Measurements from ENCODE around the gene APOA5. TPM values are rescaled to one million over a fixed set of nuclear protein-coding genes. Genes with fewer than 3 reads are reported as not detected.

APOA5 gene
- total RNA-seq, 5 donors from 2014 or later (not counting 1 experiment from before 2014, with no cell fraction given): 0.19 to 0.85 TPM; not detected in 3

DNA sequence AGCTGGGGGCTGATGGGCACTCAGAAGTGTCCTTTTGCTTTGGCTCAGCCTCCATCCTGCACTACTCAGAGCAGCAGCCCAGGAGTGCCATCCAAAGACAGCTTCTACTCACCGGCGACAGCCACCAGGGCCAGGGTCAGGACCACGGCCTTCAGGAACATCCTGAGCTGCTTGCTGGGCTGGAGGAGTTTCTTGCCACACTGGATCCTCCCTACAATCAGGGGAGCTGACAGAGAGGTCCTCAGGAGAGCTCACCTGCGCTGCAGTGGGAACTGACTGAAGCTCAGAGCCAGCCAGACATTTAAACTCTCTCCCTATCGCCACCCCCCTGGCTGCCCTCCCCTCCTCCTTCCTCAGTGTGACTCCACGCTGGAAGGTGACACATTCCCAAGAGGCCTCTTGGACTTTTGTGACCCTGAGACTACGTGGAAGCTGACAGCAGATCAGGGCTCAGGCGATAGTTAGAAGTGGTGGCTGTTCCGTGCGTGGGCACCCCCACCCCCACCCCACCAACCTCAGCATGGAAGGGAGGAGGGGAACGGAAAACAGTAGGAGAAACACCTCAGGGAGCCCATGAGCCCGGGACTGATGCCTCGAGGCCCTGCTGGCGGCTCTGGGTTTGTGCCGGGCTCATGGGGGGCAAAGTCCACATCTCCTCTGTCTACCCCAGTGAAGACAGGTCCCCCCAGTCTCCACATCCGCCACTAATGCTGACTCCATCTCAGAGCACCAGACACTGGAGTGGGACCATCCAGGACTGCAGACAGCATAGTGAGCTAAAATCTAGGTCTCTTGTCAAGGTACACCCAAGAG is 31.6 kb upstream of the APOA5 start, which contains the start of gene APOA4:
Gene APOA4, minus strand, starts transcription at position 274 of the 813 bp plus-strand sequence. Its CDS starts 113 bp downstream, at position 161.
- H3K27ac Mint-ChIP-seq: no peak within 1 kb of the TSS
- ATAC-seq (replicated peaks in 1 of 4): no peak
- WGBS (ENCODE audit: insufficient coverage): 73% methylated on average over 7 of the region's 16 CpGs

GRCh38 chr11:116822575-116822974 is 30.9 kb upstream of the APOA5 start:
- Mint-ChIP-seq H3K27ac (no peak overlapping the region), H3K27me3 (no peaks in the 10 kb centered on the region), H3K4me3 (no peak overlapping the region), H3K9me3 (no peaks in the 10 kb centered on the region), H3K36me3 (no peaks in the 10 kb centered on the region), H3K4me1 (no peaks in the 10 kb centered on the region)
- DNase-seq (no peak), ATAC-seq (replicated peaks in 1 of 4) (no peak)
- 76% methylated on average over 4 of the region's 5 CpGs for WGBS (ENCODE audit: insufficient coverage)
- ChIA-PET POLR2A (no interaction called here), CTCF (interaction anchor here in 1 of 2 donors (0.6 kb wide), 1 partner anchor 34 kb away, joined by 3 read pairs; no protein-coding TSS in a partner anchor)
- H3K27me3 ChIP-seq (replicated peaks in 1 of 2; ENCODE audit: control insufficient read depth in 2 of 2, extremely low read depth in 1 of 2, insufficient read depth in 2 of 2, low read length in 1 of 2): peaks cover 0 to 3% of the 10 kb centered on the region in 2 experiments
- no peaks in the 10 kb centered on the region for H3K9me3 ChIP-seq
- H3K27ac ChIP-seq (ENCODE audit: low read length): no peak overlapping the region
- no peak overlapping the region for H3K4me3 ChIP-seq (ENCODE audit: control insufficient read depth in 1 of 2, extremely low read depth in 1 of 2, low read length in 1 of 2)
- no peaks in the 10 kb centered on the region for H3K36me3 ChIP-seq (ENCODE audit: control insufficient read depth in 2 of 2, extremely low read depth in 1 of 2, insufficient read depth in 1 of 2, low read length in 1 of 2)
- no peaks in the 10 kb centered on the region for H3K4me1 ChIP-seq (ENCODE audit: control insufficient read depth in 1 of 2, extremely low read depth in 1 of 2, insufficient read depth in 2 of 2, low read length in 2 of 2)

More for the DNA sequence above, 31.6 kb upstream of the APOA5 start, which contains the start of gene APOA4:
- CTCF ChIA-PET: interaction anchor here in 1 of 2 donors (0.6 kb wide), 2 partner anchors 34 to 272 kb away, joined by 3 to 4 read pairs; no protein-coding TSS in a partner anchor
- Histone ChIP-seq H3K27me3 (replicated peaks in 1 of 2; ENCODE audit: control insufficient read depth in 2 of 2, extremely low read depth in 1 of 2, insufficient read depth in 2 of 2, low read length in 1 of 2) (peaks cover 0 to 3% of the 10 kb centered on the region in 2 experiments), H3K27ac (ENCODE audit: low read length) (no peak within 1 kb of the TSS), H3K9me3 (no peaks in the 10 kb centered on the region), H3K4me1 (ENCODE audit: control insufficient read depth in 1 of 2, extremely low read depth in 1 of 2, insufficient read depth in 2 of 2, low read length in 2 of 2) (no peaks in the 10 kb centered on the region), H3K36me3 (ENCODE audit: control insufficient read depth in 2 of 2, extremely low read depth in 1 of 2, insufficient read depth in 1 of 2, low read length in 1 of 2) (no peaks in the 10 kb centered on the region), H3K4me3 (ENCODE audit: control insufficient read depth in 1 of 2, extremely low read depth in 1 of 2, low read length in 1 of 2) (no peak within 1 kb of the TSS)
- no peak within 1 kb of the TSS for H3K4me3 Mint-ChIP-seq
- H3K27me3 Mint-ChIP-seq: no peaks in the 10 kb centered on the region
- H3K9me3 Mint-ChIP-seq: no peaks in the 10 kb centered on the region
- no peaks in the 10 kb centered on the region for H3K4me1 Mint-ChIP-seq
- H3K36me3 Mint-ChIP-seq: no peaks in the 10 kb centered on the region
- no peak for DNase-seq
- POLR2A ChIA-PET: no interaction called here

GRCh38 chr11:116821050-116821918 is 29.6 kb upstream of the APOA5 start:
- Mint-ChIP-seq H3K27ac (no peak overlapping the region), H3K4me1 (no peaks in the 10 kb centered on the region), H3K4me3 (no peak overlapping the region), H3K9me3 (no peaks in the 10 kb centered on the region), H3K27me3 (no peaks in the 10 kb centered on the region), H3K36me3 (no peaks in the 10 kb centered on the region)
- DNase-seq (no peak), ATAC-seq (replicated peaks in 1 of 4) (no peak)
- ChIA-PET CTCF (no interaction called here), POLR2A (no interaction called here)
- no peak overlapping the region for H3K4me3 ChIP-seq (ENCODE audit: control insufficient read depth in 1 of 2, extremely low read depth in 1 of 2, low read length in 1 of 2)
- WGBS (ENCODE audit: insufficient coverage): 93% methylated on average over 45 of the region's 51 CpGs
- no peaks in the 10 kb centered on the region for H3K36me3 ChIP-seq (ENCODE audit: control insufficient read depth in 2 of 2, extremely low read depth in 1 of 2, insufficient read depth in 1 of 2, low read length in 1 of 2)
- H3K27ac ChIP-seq (ENCODE audit: low read length): no peak overlapping the region
- no peaks in the 10 kb centered on the region for H3K9me3 ChIP-seq
- no peaks in the 10 kb centered on the region for H3K4me1 ChIP-seq (ENCODE audit: control insufficient read depth in 1 of 2, extremely low read depth in 1 of 2, insufficient read depth in 2 of 2, low read length in 2 of 2)
- no peaks in the 10 kb centered on the region for H3K27me3 ChIP-seq (replicated peaks in 1 of 2; ENCODE audit: control insufficient read depth in 2 of 2, extremely low read depth in 1 of 2, insufficient read depth in 2 of 2, low read length in 1 of 2)

DNA sequence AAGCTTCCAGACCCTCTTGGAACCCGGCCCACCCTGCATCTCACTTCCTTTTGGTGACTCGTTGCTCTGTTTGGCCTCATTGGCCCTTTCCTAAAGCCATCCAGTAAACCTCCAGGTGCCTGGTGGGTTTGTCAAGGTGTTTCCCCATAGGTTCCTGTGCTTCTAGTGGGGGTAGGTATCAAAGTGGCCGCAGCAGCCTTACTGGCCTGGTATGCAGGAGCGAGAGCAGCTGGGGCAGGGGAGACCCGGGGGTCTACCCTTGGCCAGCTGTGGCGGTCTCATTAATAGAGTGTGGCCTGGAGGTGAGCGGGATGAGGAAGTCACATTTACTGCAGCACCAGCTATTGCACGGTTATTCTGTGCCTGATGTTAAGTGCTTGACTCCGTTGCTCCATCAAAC is 27.4 kb upstream of the APOA5 start:
- Histone ChIP-seq H3K4me1 (ENCODE audit: control insufficient read depth in 1 of 2, extremely low read depth in 1 of 2, insufficient read depth in 2 of 2, low read length in 2 of 2) (no peaks in the 10 kb centered on the region), H3K9me3 (no peaks in the 10 kb centered on the region), H3K27me3 (replicated peaks in 1 of 2; ENCODE audit: control insufficient read depth in 2 of 2, extremely low read depth in 1 of 2, insufficient read depth in 2 of 2, low read length in 1 of 2) (no peaks in the 10 kb centered on the region), H3K36me3 (ENCODE audit: control insufficient read depth in 2 of 2, extremely low read depth in 1 of 2, insufficient read depth in 1 of 2, low read length in 1 of 2) (no peaks in the 10 kb centered on the region), H3K4me3 (ENCODE audit: control insufficient read depth in 1 of 2, extremely low read depth in 1 of 2, low read length in 1 of 2) (no peak overlapping the region), H3K27ac (ENCODE audit: low read length) (no peak overlapping the region)
- ChIA-PET CTCF (no interaction called here), POLR2A (no interaction called here)
- 89% methylated on average over 7 of the region's 9 CpGs for WGBS (ENCODE audit: insufficient coverage)
- Mint-ChIP-seq H3K27me3 (no peaks in the 10 kb centered on the region), H3K9me3 (no peaks in the 10 kb centered on the region), H3K4me1 (no peaks in the 10 kb centered on the region), H3K27ac (no peak overlapping the region), H3K4me3 (no peak overlapping the region), H3K36me3 (no peaks in the 10 kb centered on the region)
- no peak for ATAC-seq (replicated peaks in 1 of 4)
- no peak for DNase-seq

GRCh38 chr11:116814502-116814901 is 22.8 kb upstream of the APOA5 start:
- no peaks in the 10 kb centered on the region for H3K27me3 Mint-ChIP-seq
- H3K36me3 ChIP-seq (ENCODE audit: control insufficient read depth in 2 of 2, extremely low read depth in 1 of 2, insufficient read depth in 1 of 2, low read length in 1 of 2): no peaks in the 10 kb centered on the region
- no peaks in the 10 kb centered on the region for H3K9me3 ChIP-seq
- H3K4me3 ChIP-seq (ENCODE audit: control insufficient read depth in 1 of 2, extremely low read depth in 1 of 2, low read length in 1 of 2): no peak overlapping the region
- H3K4me3 Mint-ChIP-seq: no peak overlapping the region
- ChIA-PET CTCF (no interaction called here), POLR2A (interaction anchor here in 1 of 2 donors (0.6 kb wide), 1 partner anchor 14 kb away, joined by 5 read pairs; no protein-coding TSS in a partner anchor)
- DNase-seq (no peak), ATAC-seq (replicated peaks in 1 of 4) (no peak)
- WGBS (ENCODE audit: insufficient coverage): no CpG with 5 or more reads among the region's 6 CpGs
- no peaks in the 10 kb centered on the region for H3K4me1 ChIP-seq (ENCODE audit: control insufficient read depth in 1 of 2, extremely low read depth in 1 of 2, insufficient read depth in 2 of 2, low read length in 2 of 2)
- no peaks in the 10 kb centered on the region for H3K27me3 ChIP-seq (replicated peaks in 1 of 2; ENCODE audit: control insufficient read depth in 2 of 2, extremely low read depth in 1 of 2, insufficient read depth in 2 of 2, low read length in 1 of 2)
- H3K27ac Mint-ChIP-seq: no peak overlapping the region
- H3K36me3 Mint-ChIP-seq: no peaks in the 10 kb centered on the region
- no peaks in the 10 kb centered on the region for H3K4me1 Mint-ChIP-seq
- no peaks in the 10 kb centered on the region for H3K9me3 Mint-ChIP-seq
- H3K27ac ChIP-seq (ENCODE audit: low read length): no peak overlapping the region

- Mint-ChIP-seq H3K27me3 (no peaks in the 10 kb centered on the region), H3K36me3 (no peaks in the 10 kb centered on the region), H3K4me3 (no peak overlapping the region), H3K27ac (no peak overlapping the region), H3K9me3 (no peaks in the 10 kb centered on the region), H3K4me1 (no peaks in the 10 kb centered on the region)
- no peaks in the 10 kb centered on the region for H3K9me3 ChIP-seq
- no peaks in the 10 kb centered on the region for H3K4me1 ChIP-seq (ENCODE audit: control insufficient read depth in 1 of 2, extremely low read depth in 1 of 2, insufficient read depth in 2 of 2, low read length in 2 of 2)
- H3K36me3 ChIP-seq (ENCODE audit: control insufficient read depth in 2 of 2, extremely low read depth in 1 of 2, insufficient read depth in 1 of 2, low read length in 1 of 2): no peaks in the 10 kb centered on the region
- ChIA-PET CTCF (interaction anchor here in 1 of 2 donors (1.9 kb wide), 1 partner anchor 24 kb away, joined by 4 read pairs; no protein-coding TSS in a partner anchor), POLR2A (interaction anchor here in 1 of 2 donors (0.6 kb wide), 1 partner anchor 14 kb away, joined by 5 read pairs; no protein-coding TSS in a partner anchor)
- no peak overlapping the region for H3K27ac ChIP-seq (ENCODE audit: low read length)
- ATAC-seq (replicated peaks in 1 of 4) (no peak), DNase-seq (no peak)
- H3K4me3 ChIP-seq (ENCODE audit: control insufficient read depth in 1 of 2, extremely low read depth in 1 of 2, low read length in 1 of 2): no peak overlapping the region
- WGBS (ENCODE audit: insufficient coverage): 100% methylated on average over 3 of the region's 5 CpGs
- no peaks in the 10 kb centered on the region for H3K27me3 ChIP-seq (replicated peaks in 1 of 2; ENCODE audit: control insufficient read depth in 2 of 2, extremely low read depth in 1 of 2, insufficient read depth in 2 of 2, low read length in 1 of 2)
These were observed 22.2 kb upstream of the APOA5 start for GRCh38 chr11:116813781-116814471.

Data from T-cell (primary cell).